B cell (primary cell): ENCODE results near the gene STX2. TPM values are rescaled to one million over a fixed set of nuclear protein-coding genes. Genes with fewer than 3 reads are reported as not detected.

Experiments used
- ATAC-seq: fragments of 200-7000 bp; cut with Tn5 transposase; one replicate; pipeline ENCODE4 v1.10.0; 2021; ENCODE audit warnings: low read depth, mild to moderate bottlenecking, moderate number of reproducible peaks, moderate library complexity
- CTCF ChIA-PET: fragments of 350-600 bp; sonication (Branson Sonifier 250); formaldehyde crosslinking; loops from one replicate; lab custom pipeline; 2021; ENCODE audit warnings: antibody characterized with exemption, inconsistent platforms; lab: Charles Lee
- POLR2A ChIA-PET: fragments of 350-600 bp; sonication (Branson Sonifier 250); formaldehyde crosslinking; loops from one replicate; lab custom pipeline; 2021; ENCODE audit warnings: antibody characterized with exemption; lab: Charles Lee
- DNase-seq: peaks from one replicate; pipeline ENCODE4 v3.0.0; 2013
- H2AFZ ChIP-seq: 2 replicates; pipeline ENCODE4 v1.6.1; 2012; ENCODE audit warnings: mild to moderate bottlenecking, low read depth, low read length; ENCODE audit not compliant: insufficient read depth, poor library complexity, severe bottlenecking
- H3K27ac ChIP-seq, 2 donors: 1 replicate in 1 of 2; 2 replicates in 1 of 2; pipeline ENCODE4 v1.5.1; 2012 to 2013; ENCODE audit warnings: low read length in 2 of 2, mild to moderate bottlenecking in 2 of 2, moderate library complexity in 1 of 2
- H3K27me3 ChIP-seq, 4 experiments: fragments of 200-600 bp in 1 of 4; sonication (generic) in 1 of 4; replicated peaks in 1 of 4; 1 replicate in 2 of 4; 2 replicates in 2 of 4; pipeline versions ENCODE4 v1.6.1 to v1.7.0; 2013 to 2016; ENCODE audit warnings: low read length in 3 of 4, mild to moderate bottlenecking in 2 of 4, mixed read lengths in 1 of 4, moderate library complexity in 1 of 4; ENCODE audit not compliant: insufficient read depth in 4 of 4, control insufficient read depth in 3 of 4; ENCODE audit errors: control extremely low read depth in 1 of 4
- H3K36me3 ChIP-seq, 2 experiments: replicated peaks in 1 of 2; 1 replicate in 1 of 2; 2 replicates in 1 of 2; pipeline versions ENCODE4 v1.6.1 to v1.7.1; 2013; ENCODE audit warnings: low read length in 1 of 2; ENCODE audit not compliant: insufficient read depth in 2 of 2, control insufficient read depth in 1 of 2; ENCODE audit errors: control extremely low read depth in 1 of 2, extremely low read depth in 1 of 2
- H3K4me1 ChIP-seq, 2 donors: fragments of 200-600 bp in 1 of 2; sonication (generic) in 1 of 2; 1 replicate in 1 of 2; 2 replicates in 1 of 2; pipeline versions ENCODE4 v1.5.1 to v1.6.1; 2013 to 2017; ENCODE audit warnings: low read length in 2 of 2; ENCODE audit not compliant: control insufficient read depth in 2 of 2, insufficient read depth in 2 of 2
- H3K4me2 ChIP-seq: replicated peaks from 2 replicates; pipeline ENCODE3; 2012; ENCODE audit warnings: mild to moderate bottlenecking, low read depth, low read length; ENCODE audit not compliant: poor library complexity, severe bottlenecking
- H3K4me3 ChIP-seq, 5 experiments: fragments of 200-600 bp in 1 of 5; sonication (generic) in 1 of 5; 1 replicate in 3 of 5; 2 replicates in 2 of 5; pipeline versions ENCODE4 v1.5.1 to v1.7.0; 2011 to 2016; ENCODE audit warnings: low read length in 4 of 5, mild to moderate bottlenecking in 4 of 5, low read depth in 2 of 5, control low read depth in 1 of 5, moderate library complexity in 1 of 5; ENCODE audit not compliant: insufficient read depth in 1 of 5; ENCODE audit errors: control extremely low read depth in 1 of 5, extremely low read depth in 1 of 5
- H3K79me2 ChIP-seq: fragments of 200-600 bp; sonication (generic); one replicate; pipeline ENCODE4 v1.6.0; 2016; ENCODE audit warnings: low read length; ENCODE audit not compliant: control insufficient read depth, insufficient read depth
- H3K9ac ChIP-seq: fragments of 200-600 bp; sonication (generic); 2 replicates; pipeline ENCODE4 v1.6.1; 2017; ENCODE audit warnings: mild to moderate bottlenecking, low read length, moderate library complexity
- H3K9me3 ChIP-seq, 3 donors: one replicate each; pipeline versions ENCODE4 v1.6.1 to v1.7.1; 2013; ENCODE audit warnings: low read length in 2 of 3; ENCODE audit not compliant: control insufficient read depth in 2 of 3, insufficient read depth in 1 of 3; ENCODE audit errors: control extremely low read depth in 1 of 3
- H4K20me1 ChIP-seq: 2 replicates; pipeline ENCODE4 v1.6.0; 2012; ENCODE audit warnings: mild to moderate bottlenecking, low read length; ENCODE audit not compliant: insufficient read depth, control insufficient read depth, poor library complexity, severe bottlenecking
- H3K27ac Mint-ChIP-seq: one replicate; pipeline ENCODE4 v1.8.0; 2021; ENCODE audit warnings: mixed read lengths
- H3K27me3 Mint-ChIP-seq: one replicate; pipeline ENCODE4 v1.8.0; 2021; ENCODE audit warnings: mixed read lengths
- H3K4me1 Mint-ChIP-seq: one replicate; pipeline ENCODE4 v1.8.0; 2021; ENCODE audit warnings: mixed read lengths
- H3K4me3 Mint-ChIP-seq: one replicate; pipeline ENCODE4 v1.8.0; 2021; ENCODE audit warnings: mixed read lengths
- H3K9me3 Mint-ChIP-seq: one replicate; pipeline ENCODE4 v1.8.0; 2022; ENCODE audit warnings: mixed read lengths; ENCODE audit not compliant: insufficient read depth
- EZH2 ChIP-seq: IDR thresholded peaks from 2 replicates; pipeline ENCODE4 v1.6.1; 2012; ENCODE audit warnings: borderline replicate concordance, low read depth, mild to moderate bottlenecking, moderate library complexity, low read length; ENCODE audit not compliant: insufficient read depth, poor library complexity, severe bottlenecking
- WGBS: methylation state at CpG from one replicate; pipeline ENCODE4 v1.1.5; 2013; ENCODE audit warnings: missing lambda C conversion rate; ENCODE audit not compliant: insufficient coverage; 5-methylcytosine and 5-hydroxymethylcytosine counted together
- intact Hi-C: fragments of 100-400 bp; cut with micrococcal nuclease; formaldehyde crosslinking; loops from one replicate; pipeline ENCODE4 v1.10.0; 2022
- polyA plus RNA-seq: library from polyadenylated mRNA; depleted of rRNA; stranded (reverse); fragments of >200 nt; gene quantifications from 2 replicates; pipeline ENCODE4 v1.2.3, GENCODE V29; 2012
- total RNA-seq, 2 donors: library from RNA; stranded (reverse); fragments of 120-200 nt in 1 of 2; gene quantifications; 1 replicate in 1 of 2; 2 replicates in 1 of 2; pipeline versions ENCODE4 v1.2.3 to v1.2.4, GENCODE V29; 2013 to 2022
- TF ChIP-seq, protein P1 (sequence below): fragments of 200-600 bp; IDR thresholded peaks from one replicate; pipeline ENCODE4 v1.8.0; 2022; ENCODE audit warnings: antibody characterized with exemption, mild to moderate bottlenecking

The STX2 gene
- total and polyA plus RNA-seq, 2 donors (not counting 1 experiment from before 2014, with no cell fraction given): 12.7 to 19.8 TPM

DNA sequence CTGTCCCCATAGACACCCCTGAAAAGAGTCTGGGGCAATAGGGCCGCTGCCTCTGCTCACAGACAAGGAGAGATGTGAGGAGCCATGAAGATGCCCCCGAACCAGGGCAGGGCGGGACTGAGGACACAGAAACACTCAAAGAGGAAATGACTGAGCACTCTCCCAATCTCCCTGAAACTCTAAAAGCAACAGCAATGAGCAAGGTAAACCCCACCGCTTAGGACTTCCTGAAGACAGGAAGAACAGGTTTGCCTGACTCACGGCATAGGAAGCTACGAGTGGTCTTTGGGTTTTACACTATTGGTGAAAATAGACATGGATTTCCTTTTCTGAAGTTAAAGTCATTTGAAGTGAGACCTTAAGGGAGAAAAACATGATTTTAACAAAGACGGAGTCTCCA lies 32.5 kb downstream of the STX2 start:
- Histone ChIP-seq H3K4me3 (no peak overlapping the region), H3K4me2 (no peak overlapping the region), H2AFZ (no peak overlapping the region), H3K79me2 (no peaks in the 10 kb centered on the region), H3K27ac (no peak overlapping the region), H3K4me1 (no peaks in the 10 kb centered on the region), H3K9ac (no peak overlapping the region), H3K36me3 (peaks cover 6 to 29% of the 10 kb centered on the region in 2 experiments), H3K9me3 (peaks cover 0 to 7% (median 0%) of the 10 kb centered on the region in 3 donors), H3K27me3 (no peaks in the 10 kb centered on the region), H4K20me1 (no peaks in the 10 kb centered on the region)
- no peak for ATAC-seq
- ChIA-PET POLR2A (no interaction called here), CTCF (interaction anchor here (1.1 kb wide), 1 partner anchor 326 kb away, joined by 3 read pairs; no protein-coding TSS in a partner anchor)
- no peaks in the 10 kb centered on the region for H3K9me3 Mint-ChIP-seq
- no peak overlapping the region for H3K27ac Mint-ChIP-seq
- H3K4me1 Mint-ChIP-seq: no peaks in the 10 kb centered on the region
- 100% methylated on average over 6 of the region's 7 CpGs for WGBS
- H3K4me3 Mint-ChIP-seq: no peak overlapping the region
- intact Hi-C loops: no loop called here
- no peak for DNase-seq
- no peaks in the 10 kb centered on the region for H3K27me3 Mint-ChIP-seq
- TF ChIP-seq, protein P1, sequence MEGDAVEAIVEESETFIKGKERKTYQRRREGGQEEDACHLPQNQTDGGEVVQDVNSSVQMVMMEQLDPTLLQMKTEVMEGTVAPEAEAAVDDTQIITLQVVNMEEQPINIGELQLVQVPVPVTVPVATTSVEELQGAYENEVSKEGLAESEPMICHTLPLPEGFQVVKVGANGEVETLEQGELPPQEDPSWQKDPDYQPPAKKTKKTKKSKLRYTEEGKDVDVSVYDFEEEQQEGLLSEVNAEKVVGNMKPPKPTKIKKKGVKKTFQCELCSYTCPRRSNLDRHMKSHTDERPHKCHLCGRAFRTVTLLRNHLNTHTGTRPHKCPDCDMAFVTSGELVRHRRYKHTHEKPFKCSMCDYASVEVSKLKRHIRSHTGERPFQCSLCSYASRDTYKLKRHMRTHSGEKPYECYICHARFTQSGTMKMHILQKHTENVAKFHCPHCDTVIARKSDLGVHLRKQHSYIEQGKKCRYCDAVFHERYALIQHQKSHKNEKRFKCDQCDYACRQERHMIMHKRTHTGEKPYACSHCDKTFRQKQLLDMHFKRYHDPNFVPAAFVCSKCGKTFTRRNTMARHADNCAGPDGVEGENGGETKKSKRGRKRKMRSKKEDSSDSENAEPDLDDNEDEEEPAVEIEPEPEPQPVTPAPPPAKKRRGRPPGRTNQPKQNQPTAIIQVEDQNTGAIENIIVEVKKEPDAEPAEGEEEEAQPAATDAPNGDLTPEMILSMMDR: no peak
- no peak for TF ChIP-seq EZH2

DNA sequence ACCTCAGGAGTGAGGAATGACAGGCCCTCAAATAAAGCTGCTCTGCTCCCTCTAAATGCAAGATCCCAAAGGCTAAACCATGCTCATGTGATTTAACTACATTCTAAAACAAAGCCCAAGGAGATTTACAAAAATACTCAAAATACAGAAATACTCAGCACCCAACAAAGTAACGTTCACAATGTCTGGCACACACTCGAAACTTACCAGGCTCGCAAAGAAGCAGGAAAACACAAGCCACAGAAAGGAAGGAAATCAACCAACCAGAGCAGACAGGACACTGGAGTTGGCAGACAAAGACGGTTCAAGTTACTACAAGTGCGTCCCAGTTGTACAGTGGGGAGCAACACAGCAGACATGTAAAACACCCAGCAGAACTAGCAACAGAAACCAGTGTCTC lies 33.4 kb downstream of the STX2 start:
- Histone ChIP-seq H3K9me3 (peaks cover 0 to 7% (median 0%) of the 10 kb centered on the region in 3 donors), H3K27ac (no peak overlapping the region), H3K4me1 (no peaks in the 10 kb centered on the region), H3K9ac (no peak overlapping the region), H2AFZ (no peak overlapping the region), H3K27me3 (no peaks in the 10 kb centered on the region), H4K20me1 (no peaks in the 10 kb centered on the region), H3K79me2 (no peaks in the 10 kb centered on the region), H3K4me2 (no peak overlapping the region), H3K4me3 (no peak overlapping the region), H3K36me3 (peaks cover 6 to 31% of the 10 kb centered on the region in 2 experiments)
- CTCF ChIA-PET: no interaction called here
- Mint-ChIP-seq H3K27ac (no peak overlapping the region), H3K4me3 (no peak overlapping the region), H3K4me1 (no peaks in the 10 kb centered on the region), H3K27me3 (no peaks in the 10 kb centered on the region), H3K9me3 (no peaks in the 10 kb centered on the region)
- no peak for TF ChIP-seq EZH2
- TF ChIP-seq, protein P1: no peak
- DNase-seq (no peak), ATAC-seq (no peak)
- intact Hi-C loops: no loop called here
- POLR2A ChIA-PET: no interaction called here
- 60% methylated on average over 5 of the region's 5 CpGs for WGBS
